AG08396 (cell line): ENCODE data around the gene HOXD10.

ENCODE experiments used
- DNase-seq: peaks from one replicate; pipeline ENCODE4 v3.0.0; 2012; ENCODE audit warnings: low spot score, mixed read lengths

HOXD10 gene

GRCh38 chr2:176151442-176152287 lies 35.1 kb downstream of the HOXD10 start, which contains the start of gene HOXD4:
HOXD4 (plus strand) TSS chr2:176151550; CDS start chr2:176151634, 84 bp downstream.
- no peak for DNase-seq

GRCh38 chr2:176152350-176153181 lies 36.0 kb downstream of the HOXD10 start:
- no peak for DNase-seq

GRCh38 chr2:176154576-176155252 lies 38.1 kb downstream of the HOXD10 start:
- no peak for DNase-seq

- no peak for DNase-seq
Measured at GRCh38 chr2:176155356-176156044, 38.9 kb downstream of the HOXD10 start.

DNA sequence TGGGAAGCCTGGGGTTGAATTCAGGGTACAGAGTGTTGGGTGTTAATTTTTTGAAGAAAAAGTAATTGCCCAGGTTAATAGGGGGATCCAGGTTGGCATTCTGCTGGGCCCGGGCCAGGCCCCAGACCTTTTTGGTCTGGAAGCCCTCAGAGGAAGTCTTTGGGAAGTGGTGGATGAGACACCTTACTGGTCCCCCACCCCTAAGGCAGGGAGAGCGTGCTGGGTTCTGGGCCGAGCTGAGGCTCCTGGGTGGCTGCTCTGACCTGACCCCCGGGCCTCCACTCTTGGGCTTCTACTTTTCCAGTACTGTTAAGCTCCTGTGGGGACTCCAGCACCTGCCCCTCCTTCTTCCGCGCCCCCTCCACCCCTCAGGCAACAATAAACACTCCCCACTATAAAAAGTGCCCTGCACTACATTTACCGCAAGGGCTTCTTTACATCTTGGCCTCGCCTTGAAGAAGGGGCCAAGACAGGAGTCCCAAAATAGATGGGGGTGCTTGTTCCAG lies 39.8 kb downstream of the HOXD10 start:
- DNase-seq, result no peak

- DNase-seq, result no peak
Measured at GRCh38 chr2:176156807-176157498, 40.4 kb downstream of the HOXD10 start, which contains the start of gene HOXD3. HOXD3 (plus strand) TSS chr2:176157307; CDS start chr2:176169115, 11,808 bp downstream.

DNA sequence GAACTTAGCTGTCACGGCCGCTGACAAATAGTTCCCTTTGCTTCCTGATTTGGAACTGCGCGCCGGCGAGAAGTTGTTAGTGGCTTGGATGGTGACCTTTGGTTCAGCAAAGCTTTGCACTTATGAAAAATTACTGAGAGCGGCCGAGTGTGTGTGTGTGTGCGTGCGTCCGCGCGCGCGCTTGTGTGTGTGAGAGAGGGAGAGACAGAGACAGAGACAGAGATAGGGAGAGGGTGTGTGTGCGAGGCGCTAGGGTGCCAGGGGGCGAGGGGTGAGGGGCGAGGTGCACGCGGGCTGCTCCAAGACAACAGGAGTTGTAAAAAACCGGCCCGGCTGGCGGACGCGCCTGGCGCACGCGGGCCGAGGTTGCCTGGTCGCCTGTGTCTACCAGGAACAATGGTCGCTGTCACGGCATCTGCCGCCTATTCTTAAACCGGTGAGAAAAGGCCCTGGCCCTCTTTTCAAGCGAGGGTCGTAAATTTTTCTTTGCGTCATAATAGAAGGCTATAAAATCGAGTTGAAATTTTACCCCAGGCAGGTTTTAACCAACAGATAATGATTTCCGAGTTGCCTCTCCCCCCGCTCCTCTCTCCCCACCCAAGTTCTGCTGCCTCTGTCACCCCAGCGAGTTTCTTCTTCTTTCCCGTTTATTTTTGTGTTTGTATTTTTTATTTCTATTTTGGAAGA lies 41.1 kb downstream of the HOXD10 start:
- DNase-seq, result no peak

DNA sequence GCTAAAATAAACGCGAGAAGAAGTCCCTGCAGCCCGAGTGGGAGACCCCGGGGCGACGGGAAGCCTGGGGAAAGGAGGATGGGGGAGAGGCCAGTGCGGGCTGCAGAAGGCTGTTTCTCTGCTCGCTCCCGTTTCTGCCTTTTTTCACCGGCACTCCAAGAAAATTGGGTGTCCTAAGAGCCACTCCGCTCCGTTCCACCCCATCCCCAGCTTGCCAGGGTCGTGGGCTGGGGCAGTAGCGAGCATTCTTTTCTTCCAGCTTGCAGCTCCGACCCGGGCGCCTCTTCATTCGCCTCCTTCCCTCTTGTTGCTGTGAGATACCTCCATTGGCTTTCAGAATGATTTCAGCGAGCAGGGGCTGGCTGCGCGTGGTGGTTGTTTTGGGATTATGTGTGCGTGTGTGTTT lies 41.6 kb downstream of the HOXD10 start:
- DNase-seq, result no peak

GRCh38 chr2:176158855-176159662 lies 42.5 kb downstream of the HOXD10 start:
- no peak for DNase-seq

GRCh38 chr2:176159663-176160250 lies 43.2 kb downstream of the HOXD10 start:
- DNase-seq, result no peak

DNA sequence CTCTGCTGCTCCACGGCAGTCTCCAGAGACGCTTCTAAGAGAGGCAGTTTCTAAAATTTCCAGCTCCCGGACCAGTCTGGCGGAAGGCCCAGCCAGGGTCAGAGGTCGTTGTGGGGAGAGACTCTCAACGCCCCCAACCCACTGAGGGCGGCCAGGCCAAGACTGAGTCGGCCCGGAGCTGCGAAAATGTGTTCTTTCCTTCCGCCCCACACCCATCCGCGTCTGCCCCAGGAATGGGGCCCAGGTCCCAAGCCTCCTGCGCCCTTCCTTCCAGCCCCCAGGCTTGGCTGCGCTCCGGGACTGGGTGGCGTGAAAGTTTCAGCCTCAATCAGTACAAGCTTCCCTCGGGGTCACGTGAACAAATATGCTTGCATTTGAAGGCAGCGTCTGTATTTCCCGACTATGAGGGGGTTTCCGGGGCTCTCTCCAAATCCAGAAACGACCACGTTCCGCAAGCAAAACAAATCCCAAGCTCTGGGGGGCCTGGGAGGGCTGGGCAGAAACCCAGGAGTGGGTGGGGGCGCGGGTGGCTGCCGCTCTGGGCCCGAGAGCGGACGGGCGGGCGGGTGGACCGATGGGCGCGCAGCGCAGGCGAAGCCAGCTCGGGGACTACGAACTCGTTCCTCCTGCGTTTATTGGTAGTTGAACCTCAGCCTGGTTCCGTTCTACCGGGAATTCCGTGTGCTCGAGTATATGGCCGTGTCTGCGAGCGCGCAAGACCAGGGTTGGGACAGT lies 43.8 kb downstream of the HOXD10 start:
- DNase-seq, result no peak

- no peak for DNase-seq
Measured at GRCh38 chr2:176160986-176161824, 44.6 kb downstream of the HOXD10 start.

DNA sequence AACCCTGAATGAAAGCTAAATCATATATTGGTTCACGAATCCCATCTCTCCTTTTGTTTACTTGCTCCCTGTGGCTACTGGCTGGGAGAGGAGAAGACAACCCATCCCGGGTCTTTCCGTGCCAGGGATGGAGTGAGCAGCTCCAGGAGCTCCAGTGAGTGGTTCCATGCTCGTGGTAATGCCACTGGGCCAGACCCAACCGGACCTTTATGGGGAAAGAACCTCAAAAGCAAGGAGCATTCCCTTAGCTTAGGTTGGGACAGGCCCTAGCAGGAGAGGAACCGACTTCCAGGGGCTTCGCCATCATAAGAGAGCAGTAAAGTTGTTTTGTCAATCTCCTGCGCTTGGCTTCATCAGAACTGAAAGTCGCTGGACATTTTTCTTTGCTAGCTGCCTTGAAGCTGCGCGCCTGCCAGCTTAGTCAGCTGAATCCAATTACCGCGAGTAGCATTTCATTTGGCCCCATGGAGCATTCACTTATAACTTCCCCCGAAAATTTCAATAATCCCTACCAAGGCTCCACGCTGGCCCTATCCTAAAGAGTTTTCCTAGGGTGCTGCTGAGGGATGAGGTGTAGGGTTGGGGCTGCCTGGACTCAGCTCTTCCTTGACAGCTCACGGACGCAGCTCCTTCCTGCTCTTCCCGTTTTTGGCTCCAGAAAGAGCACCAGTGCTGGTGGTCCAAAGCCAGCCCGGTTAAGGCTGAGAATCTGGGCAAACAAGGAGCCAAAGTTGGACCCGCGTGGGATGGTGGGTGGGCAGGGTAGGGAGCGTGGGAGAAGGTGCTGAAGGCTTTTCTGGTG lies 45.4 kb downstream of the HOXD10 start:
- peak; percentile 66 for DNase-seq

- DNase-seq, result no peak
Measured at GRCh38 chr2:176162911-176163671, 46.5 kb downstream of the HOXD10 start.

- no peak for DNase-seq
Measured at GRCh38 chr2:176163672-176164056, 47.1 kb downstream of the HOXD10 start.

DNA sequence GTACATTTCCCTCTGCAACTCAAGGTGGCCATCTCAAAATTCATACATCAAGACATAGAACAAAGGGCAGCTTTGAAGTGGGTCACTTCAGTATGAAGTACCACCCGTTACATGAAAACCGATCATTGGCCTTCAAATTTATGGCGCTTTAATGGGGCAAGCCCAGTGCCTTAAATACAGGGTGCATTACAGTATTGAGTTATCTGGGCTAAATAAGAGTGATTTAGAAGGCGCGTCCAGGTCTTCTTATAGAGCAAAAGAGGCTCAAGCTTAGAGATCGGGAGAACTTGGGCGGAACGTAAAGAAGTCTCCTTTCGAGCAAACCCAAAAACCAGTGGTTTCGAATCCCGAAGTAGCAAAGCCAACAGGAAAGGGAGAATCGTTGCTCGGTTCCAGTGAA lies 47.6 kb downstream of the HOXD10 start:
- no peak for DNase-seq
